Panc1 (cell line): ENCODE data around the gene CHMP6. TPM values are rescaled to one million over a fixed set of nuclear protein-coding genes. Genes with fewer than 3 reads are reported as not detected.

Experiments
- ATAC-seq: fragments of 200-7000 bp; cut with Tn5 transposase; 2 replicates; pipeline ENCODE4 v1.9.1; 2020; ENCODE audit warnings: mild to moderate bottlenecking, moderate library complexity
- BruUV-seq: library from RNA; stranded (reverse); fragments of 400-500 nt; replicated peaks from 2 replicates; lab custom pipeline; 2021; lab: Mats Ljungman, UMichigan
- CTCF ChIA-PET: fragments of 300-600 bp; sonication (Branson Sonifier 250); formaldehyde crosslinking; loops from one replicate; lab custom pipeline; 2022; ENCODE audit warnings: antibody characterized with exemption; lab: Charles Lee
- POLR2A ChIA-PET: fragments of 300-600 bp; sonication (Branson Sonifier 250); formaldehyde crosslinking; loops from one replicate; lab custom pipeline; 2022; ENCODE audit warnings: antibody characterized with exemption; lab: Charles Lee
- DNase-seq: peaks from one replicate; pipeline ENCODE4 v3.0.0-alpha.2; 2010; ENCODE audit warnings: low read depth, low spot score
- H3K27ac ChIP-seq: 2 replicates; pipeline ENCODE4 v1.5.1; 2011; ENCODE audit warnings: mild to moderate bottlenecking, low read length, inconsistent platforms
- H3K27me3 ChIP-seq: fragments of 200-500 bp; sonication (Bioruptor generic); 2 replicates; pipeline ENCODE4 v1.6.0; 2014; ENCODE audit warnings: low read length, inconsistent platforms; ENCODE audit not compliant: control insufficient read depth, insufficient read depth
- H3K36me3 ChIP-seq: fragments of 200-500 bp; sonication (Bioruptor generic); 2 replicates; pipeline ENCODE4 v1.5.1; 2014; ENCODE audit warnings: inconsistent platforms, mild to moderate bottlenecking, low read length, moderate library complexity; ENCODE audit not compliant: control insufficient read depth, insufficient read depth
- H3K4me1 ChIP-seq: 2 replicates; pipeline ENCODE4 v1.5.1; 2011; ENCODE audit warnings: inconsistent platforms, mild to moderate bottlenecking, low read length, moderate library complexity; ENCODE audit not compliant: control insufficient read depth, insufficient read depth
- H3K4me3 ChIP-seq, 2 experiments: 2 replicates each; pipeline ENCODE4 v1.5.1; 2011 to 2012; ENCODE audit warnings: low read depth in 2 of 2, low read length in 2 of 2, mild to moderate bottlenecking in 2 of 2, inconsistent platforms in 1 of 2, moderate library complexity in 1 of 2
- H3K9me3 ChIP-seq: fragments of 200-500 bp; sonication (Bioruptor generic); 2 replicates; pipeline ENCODE4 v1.5.1; 2014; ENCODE audit warnings: low read depth, mild to moderate bottlenecking, inconsistent platforms, low read length, moderate library complexity; ENCODE audit not compliant: control insufficient read depth, insufficient read depth
- CTCF ChIP-seq: fragments of 450-650 bp; IDR thresholded peaks from 2 replicates; pipeline ENCODE4 v1.5.1; 2017; ENCODE audit warnings: mild to moderate bottlenecking
- POLR2AphosphoS5 ChIP-seq: IDR thresholded peaks from 2 replicates; pipeline ENCODE4 v1.6.1; 2012; ENCODE audit warnings: mild to moderate bottlenecking, low read depth, low read length, moderate library complexity
- REST ChIP-seq, 2 experiments: IDR thresholded peaks; 2 replicates each; pipeline ENCODE4 v1.6.1; 2011 to 2012; ENCODE audit warnings: low read depth in 2 of 2, control low read depth in 1 of 2, low read length in 1 of 2, mild to moderate bottlenecking in 1 of 2, moderate library complexity in 1 of 2; ENCODE audit not compliant: insufficient read depth in 1 of 2
- SIN3A ChIP-seq: IDR thresholded peaks from 2 replicates; pipeline ENCODE4 v1.6.1; 2012; ENCODE audit warnings: low read depth, mild to moderate bottlenecking, low read length, moderate library complexity, borderline replicate concordance; ENCODE audit not compliant: insufficient read depth
- TCF7L2 ChIP-seq: IDR thresholded peaks from 2 replicates; pipeline ENCODE4 v1.6.1; 2011; ENCODE audit warnings: mild to moderate bottlenecking, low read depth, low read length, inconsistent platforms
- in situ Hi-C: cut with HindIII; loops from 2 replicates; pipeline ENCODE4 v1.10.0; 2016; ENCODE audit warnings: low sequenced_read_pairs, low pct_unique_long_range_greater_than_20kb
- intact Hi-C: fragments of 100-400 bp; cut with micrococcal nuclease; formaldehyde crosslinking; loops from one replicate; pipeline ENCODE4 v1.10.0; 2022; ENCODE audit not compliant: unreplicated experiment
- total RNA-seq: library from RNA; stranded (reverse); gene quantifications from one replicate; pipeline ENCODE4 v1.2.1, GENCODE V29; 2021; ENCODE audit not compliant: unreplicated experiment

The CHMP6 gene
- total RNA-seq, 1 experiment from 2014 or later, result 43.7 TPM

- ChIA-PET POLR2A (interaction anchor here (0.6 kb wide), 1 partner anchor 29 kb away, joined by 4 read pairs; no protein-coding TSS in a partner anchor), CTCF (no interaction called here)
- no TSS peak for BruUV-seq
- Histone ChIP-seq H3K27ac (no peak overlapping the region), H3K4me1 (no peaks in the 10 kb centered on the region), H3K36me3 (no peaks in the 10 kb centered on the region), H3K4me3 (no peak overlapping the region), H3K27me3 (no peaks in the 10 kb centered on the region), H3K9me3 (no peaks in the 10 kb centered on the region)
- TF ChIP-seq POLR2AphosphoS5 (no peak), REST (IDR thresholded peaks at IDR 0.05; ENCODE audit: insufficient read depth in 1 of 2, low read depth in 2 of 2, low read length in 1 of 2) (no peak), TCF7L2 (no peak), SIN3A (no peak), CTCF (no peak)
- intact Hi-C loops (no loop called here), in situ Hi-C loops (no loop called here)
- ATAC-seq (no peak), DNase-seq (no peak)
These were observed 45.2 kb upstream of the CHMP6 start for GRCh38 chr17:80946449-80946848.

GRCh38 chr17:80947200-80947940, 44.3 kb upstream of the CHMP6 start:
- no peaks in the 10 kb centered on the region for H3K9me3 ChIP-seq
- no TSS peak for BruUV-seq
- intact Hi-C loops (no loop called here), in situ Hi-C loops (no loop called here)
- TF ChIP-seq CTCF (no peak), TCF7L2 (no peak), SIN3A (no peak), REST (IDR thresholded peaks at IDR 0.05; ENCODE audit: insufficient read depth in 1 of 2, low read depth in 2 of 2, low read length in 1 of 2) (no peak), POLR2AphosphoS5 (no peak)
- no peaks in the 10 kb centered on the region for H3K4me1 ChIP-seq
- ATAC-seq, result no peak
- H3K27me3 ChIP-seq, result no peaks in the 10 kb centered on the region
- DNase-seq, result no peak
- no peaks in the 10 kb centered on the region for H3K36me3 ChIP-seq
- ChIA-PET POLR2A (no interaction called here), CTCF (no interaction called here)
- no peak overlapping the region for H3K27ac ChIP-seq
- H3K4me3 ChIP-seq, result no peak overlapping the region
